ENCODE results near the gene CD83.
"Not testable (repeated sequence)": the region's sequence is repeated elsewhere in the genome, so short reads cannot be mapped to it uniquely, and the experiment has no call there.

Gene CD83

DNA sequence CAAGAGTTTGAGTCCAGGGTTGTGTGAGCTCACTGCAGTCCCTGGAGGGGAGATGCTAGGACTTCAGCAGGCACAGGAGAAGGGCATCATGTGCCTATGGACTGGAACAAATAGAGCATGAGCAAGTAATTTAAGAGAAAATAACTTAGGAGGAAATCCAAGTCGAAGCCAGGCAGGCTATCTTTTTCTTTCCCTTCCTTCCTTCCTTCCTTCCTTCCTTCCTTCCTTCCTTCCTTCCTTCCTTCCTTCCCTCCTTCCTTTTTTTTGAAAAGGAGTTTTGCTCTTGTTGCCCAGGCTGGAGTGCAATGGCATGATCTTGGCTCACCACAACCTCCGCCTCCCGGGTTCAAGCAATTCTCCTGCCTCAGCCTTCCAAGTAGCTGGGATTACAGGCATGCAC is 33.7 kb downstream of the CD83 start:
- DNase-seq = not testable (repeated sequence)

GRCh38 chr6:14151773-14152172 is 34.2 kb downstream of the CD83 start:
- no peak for DNase-seq

GRCh38 chr6:14153228-14153627 is 35.7 kb downstream of the CD83 start:
- no peak for DNase-seq

GRCh38 chr6:14159090-14159489 is 41.5 kb downstream of the CD83 start:
- no peak for DNase-seq

DNA sequence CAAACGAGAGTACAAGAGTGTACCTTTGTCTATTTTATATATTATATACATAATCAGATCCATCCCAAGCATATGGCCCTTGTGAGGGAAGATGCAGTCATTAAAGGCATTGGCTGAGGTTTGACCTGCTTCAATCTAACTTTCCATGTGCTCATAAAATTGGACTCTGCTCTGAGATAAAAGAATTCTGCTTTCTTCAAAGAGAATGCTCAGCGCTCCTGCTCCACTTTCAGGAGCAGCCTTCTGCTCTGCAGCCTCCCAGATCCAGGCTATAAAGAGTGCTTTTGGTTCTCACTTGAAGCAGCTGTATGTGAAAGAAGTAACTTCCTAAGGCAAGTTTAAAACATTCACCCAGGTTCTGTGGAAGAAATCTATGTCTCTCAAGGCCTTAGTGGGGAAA is 45.3 kb downstream of the CD83 start:
- DNase-seq = no peak

- DNase-seq = no peak
These were observed 47.5 kb downstream of the CD83 start for GRCh38 chr6:14165091-14165490.

DNA sequence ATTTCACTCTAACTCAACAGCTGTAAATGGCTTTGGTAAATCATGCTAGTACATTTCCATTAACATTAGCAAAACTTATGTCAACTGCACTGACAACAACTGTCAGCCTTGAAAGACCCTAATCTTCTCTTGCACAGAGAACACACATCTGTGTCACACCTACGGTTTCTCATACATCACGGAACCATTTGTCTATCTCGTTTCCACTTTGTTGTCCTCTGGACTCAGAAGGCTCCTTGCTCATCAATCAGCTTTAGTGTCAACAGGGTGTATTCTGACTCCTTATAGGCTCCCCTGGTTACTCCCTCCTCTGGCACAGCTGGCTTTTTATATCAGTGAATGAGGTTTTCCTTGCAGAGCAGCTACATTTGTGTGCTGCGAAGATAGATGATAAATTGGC is 49.3 kb downstream of the CD83 start:
- DNase-seq = no peak

GRCh38 chr6:14170128-14170527 is 52.6 kb downstream of the CD83 start:
- no peak for DNase-seq

DNA sequence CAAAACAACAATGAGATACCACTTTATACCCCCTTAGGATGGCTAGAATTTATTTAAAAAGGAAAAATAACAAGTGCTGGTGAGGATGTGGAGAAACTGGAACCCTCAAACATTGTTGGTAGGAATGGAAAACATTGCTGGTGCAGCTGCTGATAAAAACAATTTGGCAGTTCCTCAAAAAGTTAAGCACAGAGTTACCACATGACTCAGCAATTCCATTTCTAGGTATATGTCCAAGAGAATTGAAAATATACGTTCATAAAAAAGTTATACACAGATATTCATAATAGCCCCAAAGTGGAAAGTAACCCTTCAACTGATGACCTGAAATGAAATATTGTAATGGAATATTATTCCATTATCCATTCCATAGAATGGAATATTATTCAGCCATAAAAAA is 55.0 kb downstream of the CD83 start:
- DNase-seq = no peak

- DNase-seq = no peak
These were observed 56.7 kb downstream of the CD83 start for GRCh38 chr6:14174226-14174625.

DNA sequence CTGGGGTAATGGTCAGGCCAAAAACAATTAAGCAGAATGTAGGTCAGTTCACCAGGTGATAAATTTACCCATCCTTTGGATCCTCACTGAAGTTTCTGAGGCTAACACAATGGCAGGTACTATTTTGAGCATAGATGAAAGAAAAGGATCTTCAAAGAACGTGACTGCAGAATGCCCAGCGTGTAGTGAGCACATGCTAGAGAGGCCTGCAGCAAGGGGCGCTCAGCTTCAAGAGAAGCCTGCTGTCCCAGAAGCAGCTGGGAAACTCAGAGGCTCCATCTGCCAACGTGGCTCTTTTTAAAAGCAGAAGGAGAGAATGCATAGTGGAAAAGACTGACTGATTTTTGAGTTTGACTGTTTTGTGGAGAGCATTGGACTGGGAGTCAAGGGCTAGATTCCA is 57.4 kb downstream of the CD83 start:
- DNase-seq = no peak

DNA sequence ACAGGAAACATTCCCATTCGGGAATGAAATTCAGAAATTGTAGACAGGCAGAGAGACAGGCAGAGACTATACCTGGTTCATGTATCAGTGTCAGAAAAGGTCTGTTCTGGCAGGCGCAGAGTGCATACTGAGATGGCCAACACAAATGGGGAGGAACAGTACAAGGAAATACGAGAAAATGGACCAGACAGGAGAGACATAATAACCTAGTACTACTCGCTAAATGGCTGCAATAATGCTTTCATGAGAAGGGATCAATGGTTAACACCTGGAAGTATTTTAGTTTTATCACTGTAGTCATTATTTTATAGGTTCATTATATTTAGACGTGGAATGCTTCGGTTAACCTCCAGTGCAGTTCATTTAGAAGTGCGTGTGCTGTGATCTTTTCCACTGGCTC is 58.9 kb downstream of the CD83 start:
- no peak for DNase-seq

DNA sequence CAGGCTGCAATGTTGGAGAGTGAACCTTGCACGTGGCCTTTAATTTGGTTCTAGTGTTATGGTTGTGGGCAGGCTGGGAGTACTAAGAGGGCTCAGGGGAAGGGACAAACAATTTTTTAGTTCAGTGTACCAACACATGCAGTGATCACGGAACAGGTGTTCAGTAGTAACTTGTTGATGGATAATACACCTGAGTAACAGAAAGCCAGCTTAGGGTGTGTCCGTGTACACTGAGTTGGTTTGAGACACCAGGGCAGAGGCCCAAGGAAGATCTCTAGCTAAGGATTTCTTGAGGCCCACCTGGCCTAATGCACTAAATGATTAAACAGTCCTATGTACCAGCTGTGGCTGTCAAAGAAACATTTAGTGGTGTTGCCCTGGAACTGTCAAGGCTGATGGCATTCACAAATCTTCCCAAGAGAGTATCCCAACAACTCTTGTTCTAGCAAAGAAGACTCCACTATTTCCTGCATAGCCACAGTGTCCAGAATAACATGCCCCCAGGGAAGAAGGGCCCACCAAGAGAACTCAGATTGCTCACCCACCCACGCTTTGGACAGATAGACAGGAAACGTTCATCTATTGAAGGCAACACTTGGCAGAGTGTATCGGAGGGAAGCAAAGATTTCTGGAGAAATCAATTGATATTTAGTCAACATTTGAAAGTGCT is 60.0 kb downstream of the CD83 start:
- no peak for DNase-seq

DNA sequence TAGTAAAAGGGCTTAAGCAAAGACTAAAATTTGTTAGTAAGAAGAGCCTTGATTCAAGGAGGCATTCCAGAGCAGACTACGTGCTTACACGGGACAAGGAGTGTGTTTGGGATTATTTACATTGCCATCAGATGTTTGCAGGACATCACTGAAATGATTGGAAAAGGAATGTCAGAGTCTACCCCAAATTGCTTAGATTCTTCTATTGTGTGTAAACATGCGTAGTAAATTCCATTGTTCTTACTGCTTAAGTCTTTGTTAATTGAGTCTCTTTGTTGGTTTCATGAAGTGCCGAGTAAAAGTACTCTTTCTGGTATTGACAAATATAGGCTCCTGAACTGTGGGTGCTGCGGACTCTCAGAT is 60.5 kb downstream of the CD83 start:
- DNase-seq = no peak

DNA sequence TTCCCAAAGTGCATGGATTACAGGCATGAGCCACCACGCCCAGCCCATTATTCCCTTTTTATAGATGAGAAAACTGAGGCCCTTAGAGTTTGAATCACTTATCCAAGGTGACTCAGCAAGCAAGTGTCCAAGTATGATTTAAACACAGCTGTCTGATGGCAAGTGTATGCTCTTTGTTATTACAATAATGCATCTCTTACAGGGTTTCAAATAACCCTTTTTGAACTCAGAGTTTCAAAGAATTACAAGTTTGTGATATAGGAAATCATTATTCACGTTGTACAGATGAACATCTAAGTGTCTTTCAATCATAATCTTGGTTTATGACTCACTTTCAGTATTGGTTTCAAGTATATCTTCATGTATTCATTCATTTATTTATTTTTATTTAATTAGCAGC is 63.0 kb downstream of the CD83 start:
- no peak for DNase-seq

- no peak for DNase-seq
These were observed 65.3 kb downstream of the CD83 start for GRCh38 chr6:14182916-14183315.

Measured in RPMI8226 (cell line).